Suprapubic skin (tissue), 4 donors: ENCODE data around the gene FBRSL1.

Source experiments
- POLR2A ChIP-seq, 2 donors: fragments of 450-650 bp; IDR thresholded peaks; one replicate each; pipeline ENCODE4 v1.6.1; 2017; ENCODE audit warnings: antibody characterized with exemption in 2 of 2, mild to moderate bottlenecking in 2 of 2, moderate library complexity in 2 of 2
- POLR2AphosphoS5 ChIP-seq, 3 donors: sonication (generic); formaldehyde crosslinking; IDR thresholded peaks; one replicate each; pipeline ENCODE4 v1.6.1; 2017; ENCODE audit warnings: antibody characterized with exemption in 3 of 3
- TF ChIP-seq, protein P1 (sequence below), 2 donors: fragments of 200-600 bp in 1 of 2; fragments of 450-650 bp in 1 of 2; sonication (generic) in 1 of 2; IDR thresholded peaks; one replicate each; pipeline ENCODE4 v1.5.1; 2016 to 2019; ENCODE audit warnings: antibody characterized with exemption in 2 of 2, mild to moderate bottlenecking in 1 of 2, moderate library complexity in 1 of 2

DNA sequence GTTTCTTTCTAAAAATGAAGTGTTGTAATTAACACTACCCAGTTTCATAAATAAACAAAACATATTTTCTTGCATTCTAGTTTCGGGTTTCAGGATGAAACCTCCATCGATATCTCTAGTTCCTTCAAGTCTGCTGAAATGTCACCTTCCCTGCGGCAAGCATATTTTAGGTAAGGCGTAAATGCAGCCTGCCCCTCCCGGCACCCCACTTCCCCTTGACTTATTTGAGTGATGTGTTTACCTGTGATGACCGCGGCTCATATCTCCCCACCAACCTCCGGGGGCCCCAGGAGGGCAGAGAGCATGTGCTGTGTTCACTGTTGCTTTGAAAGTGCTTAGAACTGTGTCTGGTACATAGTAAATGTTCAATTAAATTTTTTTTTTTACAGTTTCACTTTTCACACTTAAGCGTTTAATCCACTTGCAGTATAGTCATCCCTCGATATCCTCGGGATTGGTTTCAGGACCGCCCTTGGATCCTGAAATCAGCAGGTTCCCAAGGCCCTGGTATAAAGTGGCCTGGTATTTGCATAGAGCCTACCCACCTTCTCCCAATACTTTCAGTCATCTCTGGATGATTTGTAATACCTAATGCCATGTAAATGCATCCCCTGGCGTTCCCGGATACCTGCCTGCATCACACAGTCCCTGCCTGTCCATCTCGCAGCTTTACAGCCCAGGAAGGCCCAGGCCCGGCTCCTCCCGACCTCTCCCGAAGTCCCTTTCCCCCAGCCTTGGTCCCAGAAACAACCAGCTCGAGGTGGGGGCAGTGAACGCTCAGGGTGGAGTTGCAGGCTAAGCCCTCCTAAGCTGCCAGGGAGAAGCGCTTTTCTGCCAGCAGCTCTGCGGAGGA is 40.2 kb upstream of the FBRSL1 start:
- TF ChIP-seq, protein P1, sequence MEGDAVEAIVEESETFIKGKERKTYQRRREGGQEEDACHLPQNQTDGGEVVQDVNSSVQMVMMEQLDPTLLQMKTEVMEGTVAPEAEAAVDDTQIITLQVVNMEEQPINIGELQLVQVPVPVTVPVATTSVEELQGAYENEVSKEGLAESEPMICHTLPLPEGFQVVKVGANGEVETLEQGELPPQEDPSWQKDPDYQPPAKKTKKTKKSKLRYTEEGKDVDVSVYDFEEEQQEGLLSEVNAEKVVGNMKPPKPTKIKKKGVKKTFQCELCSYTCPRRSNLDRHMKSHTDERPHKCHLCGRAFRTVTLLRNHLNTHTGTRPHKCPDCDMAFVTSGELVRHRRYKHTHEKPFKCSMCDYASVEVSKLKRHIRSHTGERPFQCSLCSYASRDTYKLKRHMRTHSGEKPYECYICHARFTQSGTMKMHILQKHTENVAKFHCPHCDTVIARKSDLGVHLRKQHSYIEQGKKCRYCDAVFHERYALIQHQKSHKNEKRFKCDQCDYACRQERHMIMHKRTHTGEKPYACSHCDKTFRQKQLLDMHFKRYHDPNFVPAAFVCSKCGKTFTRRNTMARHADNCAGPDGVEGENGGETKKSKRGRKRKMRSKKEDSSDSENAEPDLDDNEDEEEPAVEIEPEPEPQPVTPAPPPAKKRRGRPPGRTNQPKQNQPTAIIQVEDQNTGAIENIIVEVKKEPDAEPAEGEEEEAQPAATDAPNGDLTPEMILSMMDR (IDR thresholded peaks at IDR 0.05) = no peak
- TF ChIP-seq POLR2A (IDR thresholded peaks at IDR 0.05) = no peak
- TF ChIP-seq POLR2AphosphoS5 (IDR thresholded peaks at IDR 0.05) = no peak
